Stomach (tissue), 4 donors: Measurements from ENCODE around the gene HYOU1.

Experiments
- CTCF ChIP-seq, 7 experiments: fragments of 450-650 bp in 4 of 7; fragments of 200-600 bp in 3 of 7; sonication (generic) in 3 of 7; IDR thresholded peaks; one replicate each; pipeline ENCODE4 v1.5.1; 2016 to 2019; ENCODE audit warnings: antibody characterized with exemption in 7 of 7, control low read depth in 2 of 7, mild to moderate bottlenecking in 1 of 7
- EP300 ChIP-seq: sonication (generic); formaldehyde crosslinking; IDR thresholded peaks from one replicate; pipeline ENCODE4 v1.6.1; 2017; ENCODE audit warnings: antibody characterized with exemption
- POLR2A ChIP-seq, 4 donors: fragments of 450-650 bp; IDR thresholded peaks; one replicate each; pipeline ENCODE4 v1.6.1; 2016; ENCODE audit warnings: antibody characterized with exemption in 4 of 4, control low read depth in 2 of 4, mild to moderate bottlenecking in 1 of 4, moderate library complexity in 1 of 4
- POLR2AphosphoS5 ChIP-seq, 3 donors: sonication (generic); formaldehyde crosslinking; IDR thresholded peaks; one replicate each; pipeline ENCODE4 v1.6.1; 2016; ENCODE audit warnings: antibody characterized with exemption in 3 of 3

DNA sequence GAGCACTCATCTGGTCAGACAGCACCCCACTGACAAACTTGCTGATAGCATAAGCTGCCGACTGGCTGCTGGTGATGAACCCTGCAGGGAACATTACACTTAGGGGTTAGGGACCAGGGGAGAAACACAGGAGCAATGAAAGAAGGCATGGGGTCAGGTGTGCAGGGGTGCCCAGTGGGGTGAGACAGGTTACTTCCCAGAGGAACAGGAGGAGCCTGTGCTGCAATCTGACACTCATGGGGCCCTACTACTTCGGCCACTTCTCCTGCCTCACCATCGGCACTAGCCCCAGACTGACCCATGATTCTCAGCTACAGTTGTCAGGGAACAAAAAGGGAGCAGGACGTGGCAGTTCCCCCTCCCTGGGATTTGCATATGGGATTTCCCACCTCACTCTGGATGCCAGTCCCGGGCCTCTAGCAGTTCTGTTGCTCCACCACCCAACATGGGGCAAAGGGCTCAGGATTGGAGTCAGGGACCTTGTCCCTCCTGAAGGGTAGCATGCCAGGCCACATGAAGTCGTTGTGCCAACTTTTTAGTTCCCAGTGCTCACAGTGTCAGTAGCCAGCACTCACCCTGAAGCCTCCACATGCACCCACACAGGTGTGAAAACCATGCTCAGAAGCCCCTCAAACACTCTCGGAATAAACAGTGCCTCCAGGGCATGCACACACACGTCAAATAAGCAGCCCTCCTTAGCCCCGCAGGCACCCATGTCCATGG, 28.5 kb downstream of the HYOU1 start:
- TF ChIP-seq CTCF (IDR thresholded peaks at IDR 0.05) (no peak), EP300 (no peak), POLR2A (IDR thresholded peaks at IDR 0.05) (no peak), POLR2AphosphoS5 (IDR thresholded peaks at IDR 0.05) (no peak)
